Body of pancreas (tissue), 4 donors: ENCODE measurements around the gene ECD.
"Not testable (repeated sequence)": the region's sequence is repeated elsewhere in the genome, so short reads cannot be mapped to it uniquely, and the experiment has no call there.

ENCODE experiments used
- CTCF ChIP-seq, 7 experiments: fragments of 450-650 bp in 4 of 7; fragments of 200-600 bp in 3 of 7; sonication (generic) in 3 of 7; IDR thresholded peaks; one replicate each; pipeline ENCODE4 v1.5.1; 2016 to 2019; ENCODE audit warnings: antibody characterized with exemption in 7 of 7
- POLR2A ChIP-seq, 3 donors: fragments of 450-650 bp; IDR thresholded peaks; one replicate each; pipeline ENCODE4 v1.6.1; 2016; ENCODE audit warnings: antibody characterized with exemption in 3 of 3, mild to moderate bottlenecking in 2 of 3

- TF ChIP-seq CTCF, POLR2A (IDR thresholded peaks at IDR 0.05): not testable (repeated sequence)
Measured at GRCh38 chr10:73109248-73109652, 58.6 kb downstream of the ECD start.
